SK-N-SH (cell line): Measurements from ENCODE around the gene SNAI3. TPM values are rescaled to one million over a fixed set of nuclear protein-coding genes. Genes with fewer than 3 reads are reported as not detected.

ENCODE experiments used
- CTCF ChIA-PET: fragments of 300-600, 350-600 bp; formaldehyde crosslinking; extraction: SDS; loops from one replicate; lab custom pipeline; 2021; lab: Yijun Ruan, JAX
- POLR2A ChIA-PET: fragments of 350-600 bp; sonication (Branson Sonifier 250); formaldehyde crosslinking; extraction: SDS; loops from one replicate; lab custom pipeline; 2020; ENCODE audit warnings: antibody characterized with exemption, inconsistent platforms; lab: Yijun Ruan, JAX
- DNase-seq: peaks from one replicate; pipeline ENCODE4 v3.0.0; 2012
- H2AFZ ChIP-seq: fragments of 200-600 bp; sonication (generic); 2 replicates; pipeline ENCODE4 v1.8.1; 2016; ENCODE audit warnings: antibody characterized with exemption, mild to moderate bottlenecking, low read depth
- H3F3A ChIP-seq: fragments of 200-600 bp; sonication (generic); replicated peaks from 2 replicates; pipeline ENCODE3; 2016; ENCODE audit warnings: antibody characterized with exemption, mild to moderate bottlenecking; ENCODE audit not compliant: insufficient read depth
- H3K27ac ChIP-seq, 2 experiments: fragments of 200-500 bp in 1 of 2; fragments of 200-600 bp in 1 of 2; sonication (Bioruptor generic) in 1 of 2; sonication (generic), shearing (Covaris generic) in 1 of 2; 2 replicates each; pipeline versions ENCODE4 v1.5.1 to v1.6.1; 2014 to 2016; ENCODE audit warnings: low read depth in 2 of 2, inconsistent platforms in 1 of 2, low read length in 1 of 2, mild to moderate bottlenecking in 1 of 2, mixed read lengths in 1 of 2
- H3K27me3 ChIP-seq: fragments of 200-600 bp; sonication (generic), shearing (Covaris generic); 2 replicates; pipeline ENCODE4 v1.6.1; 2016; ENCODE audit warnings: mixed run types; ENCODE audit not compliant: insufficient read depth
- H3K36me3 ChIP-seq, 2 experiments: fragments of 200-500 bp in 1 of 2; fragments of 200-600 bp in 1 of 2; sonication (Bioruptor generic) in 1 of 2; sonication (generic) in 1 of 2; replicated peaks in 1 of 2; 2 replicates each; pipeline versions ENCODE3 to v1.5.1; 2014 to 2016; ENCODE audit warnings: low read length in 1 of 2, mild to moderate bottlenecking in 1 of 2; ENCODE audit not compliant: insufficient read depth in 2 of 2, control insufficient read depth in 1 of 2
- H3K4me1 ChIP-seq, 2 experiments: fragments of 200-500 bp in 1 of 2; fragments of 200-600 bp in 1 of 2; sonication (Bioruptor generic) in 1 of 2; sonication (generic), shearing (Covaris generic) in 1 of 2; 2 replicates each; pipeline versions ENCODE4 v1.5.1 to v1.6.1; 2014 to 2016; ENCODE audit warnings: low read depth in 1 of 2, low read length in 1 of 2, mixed run types in 1 of 2; ENCODE audit not compliant: insufficient read depth in 2 of 2, control insufficient read depth in 1 of 2
- H3K4me2 ChIP-seq: fragments of 200-600 bp; sonication (generic), shearing (Covaris generic); 2 replicates; pipeline ENCODE4 v1.6.1; 2017; ENCODE audit warnings: mixed run types
- H3K4me3 ChIP-seq, 2 experiments: fragments of 200-500 bp in 1 of 2; fragments of 200-600 bp in 1 of 2; sonication (Bioruptor generic) in 1 of 2; sonication (generic), shearing (Covaris generic) in 1 of 2; 2 replicates each; pipeline versions ENCODE4 v1.5.1 to v1.8.1; 2014 to 2016; ENCODE audit warnings: low read depth in 2 of 2, inconsistent platforms in 1 of 2, low read length in 1 of 2, mild to moderate bottlenecking in 1 of 2, mixed read lengths in 1 of 2, moderate library complexity in 1 of 2
- H3K79me2 ChIP-seq: fragments of 200-600 bp; sonication (generic); 2 replicates; pipeline ENCODE4 v1.8.1; 2017; ENCODE audit warnings: mild to moderate bottlenecking; ENCODE audit not compliant: insufficient read depth
- H3K9ac ChIP-seq: fragments of 200-600 bp; sonication (generic); 2 replicates; pipeline ENCODE4 v1.6.1; 2017; ENCODE audit warnings: mixed run types
- H3K9me2 ChIP-seq: fragments of 200-600 bp; sonication (generic); 2 replicates; pipeline ENCODE4 v1.6.1; 2017; ENCODE audit warnings: mixed run types
- H3K9me3 ChIP-seq: fragments of 200-600 bp; sonication (generic); 2 replicates; pipeline ENCODE4 v1.6.1; 2017; ENCODE audit warnings: mixed run types, mild to moderate bottlenecking, moderate library complexity
- H4K20me1 ChIP-seq: fragments of 200-600 bp; sonication (generic); 2 replicates; pipeline ENCODE4 v1.6.1; 2017; ENCODE audit warnings: mild to moderate bottlenecking, mixed run types; ENCODE audit not compliant: insufficient read depth
- CHD2 ChIP-seq: fragments of 150-350 bp; IDR thresholded peaks from 2 replicates; pipeline ENCODE4 v1.6.1; 2018; ENCODE audit warnings: low read length; ENCODE audit not compliant: partially characterized antibody
- ELF1 ChIP-seq: IDR thresholded peaks from 2 replicates; pipeline ENCODE4 v1.4.0; 2012
- EZH2phosphoT487 ChIP-seq: fragments of 200-600 bp; sonication (generic); IDR thresholded peaks from 2 replicates; pipeline ENCODE4 v1.6.1; 2017; ENCODE audit warnings: low read depth, mixed run types, mild to moderate bottlenecking, antibody characterized with exemption, moderate library complexity, borderline replicate concordance
- FOSL2 ChIP-seq: IDR thresholded peaks from 2 replicates; pipeline ENCODE4 v1.4.0; 2012; ENCODE audit warnings: low read depth, mild to moderate bottlenecking, moderate library complexity, borderline replicate concordance
- GABPA ChIP-seq: IDR thresholded peaks from 2 replicates; pipeline ENCODE4 v1.4.0; 2012; ENCODE audit warnings: low read depth, mild to moderate bottlenecking
- GATA2 ChIP-seq: sonication (generic); formaldehyde crosslinking; IDR thresholded peaks from 2 replicates; pipeline ENCODE4 v1.5.0; 2020; ENCODE audit warnings: mild to moderate bottlenecking, missing genetic modification reagents
- IRF3 ChIP-seq: fragments of 150-350 bp; IDR thresholded peaks from 2 replicates; pipeline ENCODE4 v1.6.1; 2016; ENCODE audit warnings: mild to moderate bottlenecking, low read depth, low read length
- JUND ChIP-seq: IDR thresholded peaks from 2 replicates; pipeline ENCODE4 v1.4.0; 2012
- MEF2A ChIP-seq: IDR thresholded peaks from 2 replicates; pipeline ENCODE4 v1.4.0; 2012; ENCODE audit warnings: low read depth, borderline replicate concordance
- NFIC ChIP-seq: IDR thresholded peaks from 2 replicates; pipeline ENCODE4 v1.4.0; 2012; ENCODE audit warnings: borderline replicate concordance
- NRF1 ChIP-seq: IDR thresholded peaks from 2 replicates; pipeline ENCODE4 v1.6.1; 2012; ENCODE audit warnings: low read depth, mild to moderate bottlenecking, low read length
- RAD21 ChIP-seq: IDR thresholded peaks from 2 replicates; pipeline ENCODE4 v1.6.1; 2012; ENCODE audit warnings: mild to moderate bottlenecking, low read length
- RCOR1 ChIP-seq: fragments of 150-350 bp; IDR thresholded peaks from 2 replicates; pipeline ENCODE4 v1.6.1; 2017; ENCODE audit warnings: antibody characterized with exemption, low read length
- RXRA ChIP-seq: IDR thresholded peaks from 2 replicates; pipeline ENCODE4 v1.4.0; 2012; ENCODE audit warnings: low read depth, mild to moderate bottlenecking, borderline replicate concordance
- SIN3A ChIP-seq: IDR thresholded peaks from 2 replicates; pipeline ENCODE4 v1.6.1; 2012; ENCODE audit warnings: low read depth, mild to moderate bottlenecking, low read length, moderate library complexity, borderline replicate concordance
- SMC3 ChIP-seq: IDR thresholded peaks from 2 replicates; pipeline ENCODE4 v1.6.1; 2012; ENCODE audit warnings: low read depth, low read length, improper control_type of control experiment
- TAF1 ChIP-seq: IDR thresholded peaks from 2 replicates; pipeline ENCODE4 v1.6.1; 2012; ENCODE audit warnings: low read depth, mild to moderate bottlenecking, low read length, moderate library complexity, borderline replicate concordance
- TCF12 ChIP-seq: IDR thresholded peaks from 2 replicates; pipeline ENCODE4 v1.4.0; 2012
- TEAD4 ChIP-seq: IDR thresholded peaks from 2 replicates; pipeline ENCODE4 v1.4.0; 2012; ENCODE audit warnings: mild to moderate bottlenecking, borderline replicate concordance; ENCODE audit not compliant: insufficient read depth
- USF1 ChIP-seq: IDR thresholded peaks from 2 replicates; pipeline ENCODE4 v1.4.0; 2012; ENCODE audit warnings: low read depth, borderline replicate concordance
- ZBTB33 ChIP-seq: IDR thresholded peaks from 2 replicates; pipeline ENCODE4 v1.4.0; 2012; ENCODE audit warnings: low read depth, borderline replicate concordance
- WGBS: methylation state at CpG from one replicate; pipeline ENCODE4 v1.1.6; 2017; ENCODE audit warnings: low lambda C conversion rate; 5-methylcytosine and 5-hydroxymethylcytosine counted together
- polyA plus RNA-seq, 3 experiments: library from polyadenylated mRNA; depleted of rRNA; stranded (reverse); fragments of >200 nt; gene quantifications; 2 replicates each; pipeline ENCODE4 v1.2.3, GENCODE V29; 2012

SNAI3 gene
- polyA plus RNA-seq, 1 of the 3 experiments (the other 2 are of a cell fraction) = 0.03 TPM

- TF ChIP-seq SIN3A = no peak
- TF ChIP-seq JUND = no peak
- no peak for TF ChIP-seq EZH2phosphoT487
- TF ChIP-seq TCF12 = no peak
- TF ChIP-seq NRF1 = no peak
- no peak for TF ChIP-seq RAD21
- no peak for TF ChIP-seq ZBTB33
- TF ChIP-seq FOSL2 = no peak
- no peak for TF ChIP-seq GATA2 (CRISPR knock-in tag)
These were observed 8.6 kb downstream of the SNAI3 start (continued) for GRCh38 chr16:88677721-88678120.

GRCh38 chr16:88676502-88677242 lies 9.6 kb downstream of the SNAI3 start:
- no peak overlapping the region for H3K4me3 ChIP-seq
- 85% methylated on average over 12 of the region's 22 CpGs for WGBS
- POLR2A ChIA-PET = no interaction called here

More at GRCh38 chr16:88676502-88677242, 9.6 kb downstream of the SNAI3 start:
- no peak for DNase-seq
- Histone ChIP-seq H3K9me3 (no peaks in the 10 kb centered on the region), H2AFZ (no peak overlapping the region), H3F3A (no peaks in the 10 kb centered on the region), H3K36me3 (no peaks in the 10 kb centered on the region), H3K27ac (no peak overlapping the region), H3K9ac (no peak overlapping the region), H3K27me3 (no peaks in the 10 kb centered on the region), H3K79me2 (no peaks in the 10 kb centered on the region), H3K9me2 (no peaks in the 10 kb centered on the region), H4K20me1 (no peaks in the 10 kb centered on the region), H3K4me2 (no peak overlapping the region), H3K4me1 (peaks cover 0 to 5% of the 10 kb centered on the region in 2 experiments; a peak in 1 of 4 replicates)
- CTCF ChIA-PET = interaction anchor here (1.4 kb wide), 1 partner anchor 8 kb away, joined by 5 read pairs; no protein-coding TSS in a partner anchor
- TF ChIP-seq ELF1 (no peak), TAF1 (no peak), EZH2phosphoT487 (no peak), NFIC (no peak), RCOR1 (no peak), RAD21 (no peak), RXRA (no peak), GABPA (no peak), USF1 (no peak), CHD2 (no peak), MEF2A (no peak), TEAD4 (no peak), IRF3 (no peak), SMC3 (no peak)
